ENCODE results near the gene FJX1.

Gene FJX1

GRCh38 chr11:35654711-35655110, 36.5 kb downstream of the FJX1 start:
- TF ChIP-seq CTCF (IDR thresholded peaks at IDR 0.05; ENCODE audit: borderline replicate concordance, insufficient read depth, low read depth, low read length), result no peak
- H3K4me3 ChIP-seq (ENCODE audit: low read depth, low read length), result no peak overlapping the region

- TF ChIP-seq CTCF (IDR thresholded peaks at IDR 0.05; ENCODE audit: borderline replicate concordance, insufficient read depth, low read depth, low read length), result no peak
- H3K4me3 ChIP-seq (ENCODE audit: low read depth, low read length), result no peak overlapping the region
These were observed 37.0 kb downstream of the FJX1 start for GRCh38 chr11:35655254-35655653.

- TF ChIP-seq CTCF (IDR thresholded peaks at IDR 0.05; ENCODE audit: borderline replicate concordance, insufficient read depth, low read depth, low read length), result no peak
These were observed 37.6 kb downstream of the FJX1 start for GRCh38 chr11:35655856-35656255.

GRCh38 chr11:35658020-35658948, 40.0 kb downstream of the FJX1 start:
- no peak overlapping the region for H3K4me3 ChIP-seq (ENCODE audit: low read depth, low read length)
- TF ChIP-seq CTCF (IDR thresholded peaks at IDR 0.05; ENCODE audit: borderline replicate concordance, insufficient read depth, low read depth, low read length), result no peak

More at GRCh38 chr11:35655856-35656255, 37.6 kb downstream of the FJX1 start:
- no peak overlapping the region for H3K4me3 ChIP-seq (ENCODE audit: low read depth, low read length)

- TF ChIP-seq CTCF (IDR thresholded peaks at IDR 0.05; ENCODE audit: borderline replicate concordance, insufficient read depth, low read depth, low read length), result no peak
- H3K4me3 ChIP-seq (ENCODE audit: low read depth, low read length), result no peak overlapping the region
These were observed 43.3 kb downstream of the FJX1 start for GRCh38 chr11:35661534-35661933.

GRCh38 chr11:35662061-35662648, 43.9 kb downstream of the FJX1 start:
- H3K4me3 ChIP-seq (ENCODE audit: low read depth, low read length), result peak overlapping the region; percentile 66

More at GRCh38 chr11:35662061-35662648, 43.9 kb downstream of the FJX1 start:
- no peak for TF ChIP-seq CTCF (IDR thresholded peaks at IDR 0.05; ENCODE audit: borderline replicate concordance, insufficient read depth, low read depth, low read length)
